B cell (primary cell): ENCODE results near the gene UBAC1.

Experiments
- EZH2 ChIP-seq: IDR thresholded peaks from 2 replicates; pipeline ENCODE4 v1.6.1; 2012; ENCODE audit warnings: borderline replicate concordance, low read depth, mild to moderate bottlenecking, moderate library complexity, low read length; ENCODE audit not compliant: insufficient read depth, poor library complexity, severe bottlenecking
- TF ChIP-seq, protein P1 (sequence below): fragments of 200-600 bp; IDR thresholded peaks from one replicate; pipeline ENCODE4 v1.8.0; 2022; ENCODE audit warnings: antibody characterized with exemption, mild to moderate bottlenecking

GRCh38 chr9:135907431-135908092 is 53.6 kb downstream of the UBAC1 start, which contains the start of gene CAMSAP1:
- TF ChIP-seq, protein P1, sequence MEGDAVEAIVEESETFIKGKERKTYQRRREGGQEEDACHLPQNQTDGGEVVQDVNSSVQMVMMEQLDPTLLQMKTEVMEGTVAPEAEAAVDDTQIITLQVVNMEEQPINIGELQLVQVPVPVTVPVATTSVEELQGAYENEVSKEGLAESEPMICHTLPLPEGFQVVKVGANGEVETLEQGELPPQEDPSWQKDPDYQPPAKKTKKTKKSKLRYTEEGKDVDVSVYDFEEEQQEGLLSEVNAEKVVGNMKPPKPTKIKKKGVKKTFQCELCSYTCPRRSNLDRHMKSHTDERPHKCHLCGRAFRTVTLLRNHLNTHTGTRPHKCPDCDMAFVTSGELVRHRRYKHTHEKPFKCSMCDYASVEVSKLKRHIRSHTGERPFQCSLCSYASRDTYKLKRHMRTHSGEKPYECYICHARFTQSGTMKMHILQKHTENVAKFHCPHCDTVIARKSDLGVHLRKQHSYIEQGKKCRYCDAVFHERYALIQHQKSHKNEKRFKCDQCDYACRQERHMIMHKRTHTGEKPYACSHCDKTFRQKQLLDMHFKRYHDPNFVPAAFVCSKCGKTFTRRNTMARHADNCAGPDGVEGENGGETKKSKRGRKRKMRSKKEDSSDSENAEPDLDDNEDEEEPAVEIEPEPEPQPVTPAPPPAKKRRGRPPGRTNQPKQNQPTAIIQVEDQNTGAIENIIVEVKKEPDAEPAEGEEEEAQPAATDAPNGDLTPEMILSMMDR = no peak
- no peak for TF ChIP-seq EZH2
